SU-DHL-6 (cell line): ENCODE data around the gene STPG2.

Experiments used
- EZH2phosphoT487 ChIP-seq: fragments of 200-600 bp; sonication (generic), shearing (Covaris generic); conservative IDR thresholded peaks from 2 replicates; pipeline ENCODE4 v1.6.1; 2018; ENCODE audit warnings: mild to moderate bottlenecking, antibody characterized with exemption, low read length, moderate library complexity, mixed read lengths
- TF ChIP-seq, protein P1 (sequence below): fragments of 200-600 bp; sonication (generic); IDR thresholded peaks from one replicate; pipeline ENCODE4 v1.5.1; 2017; ENCODE audit warnings: antibody characterized with exemption, mild to moderate bottlenecking, low read length, moderate library complexity; ENCODE audit not compliant: insufficient read depth, poor library complexity, severe bottlenecking

- TF ChIP-seq, protein P1, sequence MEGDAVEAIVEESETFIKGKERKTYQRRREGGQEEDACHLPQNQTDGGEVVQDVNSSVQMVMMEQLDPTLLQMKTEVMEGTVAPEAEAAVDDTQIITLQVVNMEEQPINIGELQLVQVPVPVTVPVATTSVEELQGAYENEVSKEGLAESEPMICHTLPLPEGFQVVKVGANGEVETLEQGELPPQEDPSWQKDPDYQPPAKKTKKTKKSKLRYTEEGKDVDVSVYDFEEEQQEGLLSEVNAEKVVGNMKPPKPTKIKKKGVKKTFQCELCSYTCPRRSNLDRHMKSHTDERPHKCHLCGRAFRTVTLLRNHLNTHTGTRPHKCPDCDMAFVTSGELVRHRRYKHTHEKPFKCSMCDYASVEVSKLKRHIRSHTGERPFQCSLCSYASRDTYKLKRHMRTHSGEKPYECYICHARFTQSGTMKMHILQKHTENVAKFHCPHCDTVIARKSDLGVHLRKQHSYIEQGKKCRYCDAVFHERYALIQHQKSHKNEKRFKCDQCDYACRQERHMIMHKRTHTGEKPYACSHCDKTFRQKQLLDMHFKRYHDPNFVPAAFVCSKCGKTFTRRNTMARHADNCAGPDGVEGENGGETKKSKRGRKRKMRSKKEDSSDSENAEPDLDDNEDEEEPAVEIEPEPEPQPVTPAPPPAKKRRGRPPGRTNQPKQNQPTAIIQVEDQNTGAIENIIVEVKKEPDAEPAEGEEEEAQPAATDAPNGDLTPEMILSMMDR, result no peak
- no peak for TF ChIP-seq EZH2phosphoT487
Observed at GRCh38 chr4:98113012-98113411, 30.3 kb downstream of the STPG2 start.
